Gastrocnemius medialis (tissue), 4 donors: ENCODE results near the gene CPLX1. TPM values are rescaled to one million over a fixed set of nuclear protein-coding genes. Genes with fewer than 3 reads are reported as not detected.

Source experiments
- ATAC-seq, 2 donors: fragments of 150-250 bp; one replicate each; pipeline ENCODE4 v1.9.1; 2016
- DNase-seq, 2 donors: peaks; one replicate each; pipeline ENCODE4 v3.0.0-alpha.2; 2019
- H3K27ac ChIP-seq, 4 donors: fragments of 200-600 bp; sonication (generic); 1 replicate in 1 of 4; 2 replicates in 3 of 4; pipeline ENCODE4 v1.5.1; 2016 to 2018; ENCODE audit warnings: mild to moderate bottlenecking in 2 of 4, moderate library complexity in 1 of 4
- H3K27me3 ChIP-seq, 3 donors: fragments of 200-600 bp; sonication (generic) in 2 of 3; 1 replicate in 1 of 3; 2 replicates in 2 of 3; pipeline versions ENCODE4 v1.5.1 to v1.6.0; 2016 to 2019; ENCODE audit warnings: mild to moderate bottlenecking in 1 of 3, moderate library complexity in 1 of 3
- H3K36me3 ChIP-seq, 2 donors: fragments of 200-600 bp; sonication (generic) in 1 of 2; one replicate each; pipeline ENCODE4 v1.5.1; 2017 to 2018
- H3K4me1 ChIP-seq, 2 donors: fragments of 200-600 bp; sonication (generic) in 1 of 2; one replicate each; pipeline ENCODE4 v1.5.1; 2016 to 2017; ENCODE audit warnings: mild to moderate bottlenecking in 2 of 2
- H3K4me3 ChIP-seq, 4 donors: fragments of 200-600 bp; sonication (generic) in 3 of 4; 1 replicate in 1 of 4; 2 replicates in 3 of 4; pipeline ENCODE4 v1.5.1; 2016 to 2019; ENCODE audit warnings: mild to moderate bottlenecking in 2 of 4
- H3K9me3 ChIP-seq, 3 donors: fragments of 200-600 bp; sonication (generic) in 2 of 3; 1 replicate in 1 of 3; 2 replicates in 2 of 3; pipeline ENCODE4 v1.5.1; 2016 to 2019
- CTCF ChIP-seq, 5 experiments: fragments of 450-650 bp in 3 of 5; fragments of 200-600 bp in 2 of 5; sonication (generic) in 2 of 5; IDR thresholded peaks in 4 of 5; conservative IDR thresholded peaks in 1 of 5; 1 replicate in 4 of 5; 2 replicates in 1 of 5; pipeline ENCODE4 v1.5.1; 2016 to 2019; ENCODE audit warnings: antibody characterized with exemption in 5 of 5, mild to moderate bottlenecking in 3 of 5, moderate library complexity in 3 of 5
- POLR2A ChIP-seq, 2 donors: fragments of 450-650 bp; IDR thresholded peaks; one replicate each; pipeline ENCODE4 v1.6.1; 2017; ENCODE audit warnings: antibody characterized with exemption in 2 of 2, mild to moderate bottlenecking in 2 of 2, moderate library complexity in 2 of 2
- in situ Hi-C, 4 donors: fragments of 200-750 bp; cut with MboI; loops; one replicate each; pipeline versions ENCODE4 v1.15.0 to v1.8.0; 2017; ENCODE audit warnings: low sequenced_read_pairs in 4 of 4
- intact Hi-C: fragments of 100-400 bp; cut with DNase I; formaldehyde crosslinking; loops from one replicate; pipeline ENCODE4 v1.15.1; 2023; ENCODE audit warnings: low total_unique reads
- total RNA-seq, 4 donors: library from RNA; depleted of rRNA; stranded (reverse); fragments of >200 nt; gene quantifications; one replicate each; pipeline versions ENCODE4 v1.1.0 to v1.2.3, GENCODE V29; 2016

The CPLX1 gene
- total RNA-seq, 4 donors from 2014 or later, result 0.91 to 1.0 TPM; not detected in 2

GRCh38 chr4:844752-845232 is 18.9 kb upstream of the CPLX1 start:
- in situ Hi-C loops, result no loop called here
- ATAC-seq (no peak), DNase-seq (no peak)

DNA sequence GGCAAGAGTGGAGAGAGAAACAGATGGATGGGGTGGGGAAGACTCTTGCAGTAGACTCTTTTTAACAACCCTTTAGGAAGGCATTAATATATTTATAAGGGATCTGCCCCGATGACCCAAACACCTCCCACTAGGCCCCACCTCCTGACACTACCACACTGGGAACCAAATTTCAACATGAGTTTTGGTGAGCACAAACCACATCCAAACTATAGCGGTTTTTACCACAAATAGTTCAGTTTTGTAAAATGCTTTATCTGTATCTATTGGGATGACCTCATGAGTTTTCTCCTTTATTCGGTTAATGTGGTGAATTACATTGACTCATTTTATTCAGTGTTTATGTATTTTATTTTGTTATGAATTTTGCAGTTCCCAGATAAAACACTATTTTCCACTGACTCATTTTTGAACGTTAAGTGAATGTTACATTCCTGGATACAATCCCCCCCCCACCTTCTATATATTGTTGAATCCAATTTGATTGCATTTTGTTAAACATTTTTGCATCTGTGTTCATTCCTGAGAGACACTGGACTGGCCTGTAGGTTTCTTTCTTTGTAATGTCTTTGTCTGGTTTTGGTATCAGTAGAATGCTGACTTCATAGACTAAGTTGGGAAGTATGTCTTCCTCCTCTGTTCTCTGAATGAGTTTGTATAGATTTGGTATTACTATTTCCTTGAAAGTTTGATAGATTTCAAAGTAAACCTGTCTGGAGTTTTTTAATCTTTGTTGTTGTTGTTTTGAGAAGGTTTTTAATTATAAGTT is 13.9 kb upstream of the CPLX1 start:
- ATAC-seq (no peak), DNase-seq (no peak)
- Histone ChIP-seq H3K27me3 (peaks cover 0 to 3% (median 0%) of the 10 kb centered on the region in 3 donors), H3K9me3 (peaks cover 0 to 15% (median 10%) of the 10 kb centered on the region in 3 donors), H3K4me3 (no peak overlapping the region), H3K4me1 (no peaks in the 10 kb centered on the region), H3K27ac (no peak overlapping the region), H3K36me3 (no peaks in the 10 kb centered on the region)
- TF ChIP-seq CTCF (IDR thresholded peaks at IDR 0.05 in 4 of 5, conservative IDR thresholded peaks at IDR 0.05 in 1 of 5), result no peak
- intact Hi-C loops, result no loop called here
- in situ Hi-C loops, result no loop called here

More at GRCh38 chr4:844752-845232, 18.9 kb upstream of the CPLX1 start:
- Histone ChIP-seq H3K36me3 (peaks cover 0 to 9% of the 10 kb centered on the region in 2 donors), H3K4me3 (no peak overlapping the region), H3K27ac (no peak overlapping the region), H3K4me1 (no peaks in the 10 kb centered on the region), H3K27me3 (no peaks in the 10 kb centered on the region), H3K9me3 (no peaks in the 10 kb centered on the region)
- no peak for TF ChIP-seq POLR2A (IDR thresholded peaks at IDR 0.05)
- no peak for TF ChIP-seq CTCF (IDR thresholded peaks at IDR 0.05 in 4 of 5, conservative IDR thresholded peaks at IDR 0.05 in 1 of 5)
- intact Hi-C loops, result no loop called here

DNA sequence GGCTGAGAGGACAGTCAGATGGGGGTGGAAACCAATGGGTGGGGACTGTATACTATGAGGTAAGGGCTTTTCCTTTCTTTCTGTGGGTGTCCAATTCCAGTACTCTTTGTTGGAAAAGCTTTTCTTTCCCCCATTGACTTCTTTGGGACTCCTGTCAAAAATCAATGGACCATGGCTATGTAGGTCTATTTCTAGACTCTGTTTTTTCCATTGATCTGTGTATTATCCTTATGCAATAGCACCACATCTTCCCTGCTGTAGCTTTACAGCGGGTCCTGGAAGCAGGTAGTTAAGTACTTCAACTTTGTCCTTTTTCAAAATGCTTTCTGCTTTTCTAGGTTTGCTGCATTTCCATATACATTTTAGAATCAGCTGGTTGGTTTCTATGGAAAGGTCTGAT is 11.8 kb upstream of the CPLX1 start:
- H3K36me3 ChIP-seq, result no peaks in the 10 kb centered on the region
- ATAC-seq (no peak), DNase-seq (no peak)
- intact Hi-C loops (no loop called here), in situ Hi-C loops (no loop called here)
- no peak overlapping the region for H3K4me3 ChIP-seq
- no peaks in the 10 kb centered on the region for H3K4me1 ChIP-seq
- H3K27ac ChIP-seq, result no peak overlapping the region
- peaks cover 0 to 15% (median 10%) of the 10 kb centered on the region in 3 donors for H3K9me3 ChIP-seq
- H3K27me3 ChIP-seq, result peaks cover 1 to 6% (median 5%) of the 10 kb centered on the region in 3 donors
- TF ChIP-seq CTCF (IDR thresholded peaks at IDR 0.05 in 4 of 5, conservative IDR thresholded peaks at IDR 0.05 in 1 of 5), result no peak

- Histone ChIP-seq H3K27me3 (peaks cover 5 to 11% (median 8%) of the 10 kb centered on the region in 3 donors), H3K4me1 (no peaks in the 10 kb centered on the region), H3K4me3 (no peak overlapping the region), H3K36me3 (no peaks in the 10 kb centered on the region), H3K9me3 (peaks cover 0 to 15% (median 10%) of the 10 kb centered on the region in 3 donors), H3K27ac (no peak overlapping the region)
- no peak for ATAC-seq
- DNase-seq, result no peak
- TF ChIP-seq CTCF (IDR thresholded peaks at IDR 0.05 in 4 of 5, conservative IDR thresholded peaks at IDR 0.05 in 1 of 5), result no peak
- no peak for TF ChIP-seq POLR2A (IDR thresholded peaks at IDR 0.05)
- in situ Hi-C loops (no loop called here), intact Hi-C loops (no loop called here)
Observed at GRCh38 chr4:836750-837301, 10.9 kb upstream of the CPLX1 start.
